ENCODE results near the gene TPK1. TPM values are rescaled to one million over a fixed set of nuclear protein-coding genes. Genes with fewer than 3 reads are reported as not detected.

The TPK1 gene
- total RNA-seq, 2 experiments from 2014 or later = 15.5 to 15.8 TPM

GRCh38 chr7:144516729-144517525 is 318.9 kb downstream of the TPK1 start:
- intact Hi-C loops (cut with micrococcal nuclease) = no loop called here
- no peaks in the 10 kb centered on the region for H3K9me3 Mint-ChIP-seq
- ATAC-seq = no peak
- POLR2A ChIA-PET = no interaction called here
- no peak overlapping the region for H3K27ac Mint-ChIP-seq
- TF ChIP-seq, protein P1, sequence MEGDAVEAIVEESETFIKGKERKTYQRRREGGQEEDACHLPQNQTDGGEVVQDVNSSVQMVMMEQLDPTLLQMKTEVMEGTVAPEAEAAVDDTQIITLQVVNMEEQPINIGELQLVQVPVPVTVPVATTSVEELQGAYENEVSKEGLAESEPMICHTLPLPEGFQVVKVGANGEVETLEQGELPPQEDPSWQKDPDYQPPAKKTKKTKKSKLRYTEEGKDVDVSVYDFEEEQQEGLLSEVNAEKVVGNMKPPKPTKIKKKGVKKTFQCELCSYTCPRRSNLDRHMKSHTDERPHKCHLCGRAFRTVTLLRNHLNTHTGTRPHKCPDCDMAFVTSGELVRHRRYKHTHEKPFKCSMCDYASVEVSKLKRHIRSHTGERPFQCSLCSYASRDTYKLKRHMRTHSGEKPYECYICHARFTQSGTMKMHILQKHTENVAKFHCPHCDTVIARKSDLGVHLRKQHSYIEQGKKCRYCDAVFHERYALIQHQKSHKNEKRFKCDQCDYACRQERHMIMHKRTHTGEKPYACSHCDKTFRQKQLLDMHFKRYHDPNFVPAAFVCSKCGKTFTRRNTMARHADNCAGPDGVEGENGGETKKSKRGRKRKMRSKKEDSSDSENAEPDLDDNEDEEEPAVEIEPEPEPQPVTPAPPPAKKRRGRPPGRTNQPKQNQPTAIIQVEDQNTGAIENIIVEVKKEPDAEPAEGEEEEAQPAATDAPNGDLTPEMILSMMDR (IDR thresholded peaks at IDR 0.05) = no peak
- H3K4me3 Mint-ChIP-seq = no peak overlapping the region
- peaks cover 8% of the 10 kb centered on the region for H3K4me1 Mint-ChIP-seq (ENCODE audit: low read depth)
- H3K27me3 Mint-ChIP-seq = no peaks in the 10 kb centered on the region
- DNase-seq = no peak
- CTCF ChIA-PET = no interaction called here
- H3K36me3 Mint-ChIP-seq (ENCODE audit: low read depth) = no peaks in the 10 kb centered on the region

- H3K27me3 Mint-ChIP-seq = no peaks in the 10 kb centered on the region
- DNase-seq (peak; percentile 5), ATAC-seq (no peak)
- peaks cover 2% of the 10 kb centered on the region for H3K36me3 Mint-ChIP-seq (ENCODE audit: low read depth)
- TF ChIP-seq, protein P1 (IDR thresholded peaks at IDR 0.05) = no peak
- no peak overlapping the region for H3K27ac Mint-ChIP-seq
- H3K4me3 Mint-ChIP-seq = no peak overlapping the region
- ChIA-PET POLR2A (no interaction called here), CTCF (no interaction called here)
- intact Hi-C loops (cut with micrococcal nuclease) = no loop called here
- no peaks in the 10 kb centered on the region for H3K9me3 Mint-ChIP-seq
- H3K4me1 Mint-ChIP-seq (ENCODE audit: low read depth) = peaks cover 5% of the 10 kb centered on the region
These were observed 322.5 kb downstream of the TPK1 start for GRCh38 chr7:144513334-144513733.

- H3K36me3 Mint-ChIP-seq (ENCODE audit: low read depth) = peaks cover 2% of the 10 kb centered on the region
- intact Hi-C loops (cut with micrococcal nuclease) = no loop called here
- ChIA-PET CTCF (no interaction called here), POLR2A (no interaction called here)
- no peak overlapping the region for H3K4me3 Mint-ChIP-seq
- H3K9me3 Mint-ChIP-seq = no peaks in the 10 kb centered on the region
- H3K27me3 Mint-ChIP-seq = no peaks in the 10 kb centered on the region
- H3K4me1 Mint-ChIP-seq (ENCODE audit: low read depth) = no peaks in the 10 kb centered on the region
- ATAC-seq (no peak), DNase-seq (no peak)
- H3K27ac Mint-ChIP-seq = no peak overlapping the region
- TF ChIP-seq, protein P1 (IDR thresholded peaks at IDR 0.05) = no peak
These were observed 325.2 kb downstream of the TPK1 start for GRCh38 chr7:144510621-144511020.

DNA sequence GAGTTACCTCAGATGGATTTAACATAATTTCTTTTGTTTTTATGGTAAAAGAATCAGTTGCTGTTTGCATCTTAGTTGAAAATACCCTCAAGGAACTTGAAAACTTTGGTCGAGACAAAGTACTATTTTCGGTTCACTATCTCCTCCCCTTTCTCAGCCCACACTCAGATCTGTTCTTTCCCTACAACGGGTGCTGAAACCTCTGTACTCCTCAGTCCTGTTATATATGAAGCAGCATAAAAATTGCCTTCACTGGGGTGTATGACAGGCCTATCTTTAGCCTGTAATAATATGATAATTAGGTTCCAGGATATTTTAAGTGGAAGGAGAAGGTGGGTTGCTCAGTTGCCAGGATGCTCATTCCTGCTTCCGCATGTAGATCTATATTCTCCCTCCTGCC is 327.2 kb downstream of the TPK1 start:
- H3K4me3 Mint-ChIP-seq = no peak overlapping the region
- DNase-seq = no peak
- intact Hi-C loops (cut with micrococcal nuclease) = no loop called here
- no peak for ATAC-seq
- no peak overlapping the region for H3K27ac Mint-ChIP-seq
- ChIA-PET POLR2A (no interaction called here), CTCF (no interaction called here)
- no peaks in the 10 kb centered on the region for H3K9me3 Mint-ChIP-seq
- H3K4me1 Mint-ChIP-seq (ENCODE audit: low read depth) = no peaks in the 10 kb centered on the region
- peaks cover 2% of the 10 kb centered on the region for H3K36me3 Mint-ChIP-seq (ENCODE audit: low read depth)
- TF ChIP-seq, protein P1 (IDR thresholded peaks at IDR 0.05) = no peak
- H3K27me3 Mint-ChIP-seq = no peaks in the 10 kb centered on the region

GRCh38 chr7:144503215-144503614 is 332.6 kb downstream of the TPK1 start:
- TF ChIP-seq, protein P1 (IDR thresholded peaks at IDR 0.05) = no peak
- CTCF ChIA-PET = no interaction called here
- DNase-seq = no peak
- Mint-ChIP-seq H3K4me3 (no peak overlapping the region), H3K27me3 (no peaks in the 10 kb centered on the region), H3K27ac (no peak overlapping the region), H3K9me3 (no peaks in the 10 kb centered on the region), H3K4me1 (ENCODE audit: low read depth) (no peaks in the 10 kb centered on the region), H3K36me3 (ENCODE audit: low read depth) (peaks cover 1% of the 10 kb centered on the region)
- ATAC-seq = no peak
- POLR2A ChIA-PET = no interaction called here
- intact Hi-C loops (cut with micrococcal nuclease) = no loop called here
